ENCODE data around the gene SPTB.

SPTB gene

DNA sequence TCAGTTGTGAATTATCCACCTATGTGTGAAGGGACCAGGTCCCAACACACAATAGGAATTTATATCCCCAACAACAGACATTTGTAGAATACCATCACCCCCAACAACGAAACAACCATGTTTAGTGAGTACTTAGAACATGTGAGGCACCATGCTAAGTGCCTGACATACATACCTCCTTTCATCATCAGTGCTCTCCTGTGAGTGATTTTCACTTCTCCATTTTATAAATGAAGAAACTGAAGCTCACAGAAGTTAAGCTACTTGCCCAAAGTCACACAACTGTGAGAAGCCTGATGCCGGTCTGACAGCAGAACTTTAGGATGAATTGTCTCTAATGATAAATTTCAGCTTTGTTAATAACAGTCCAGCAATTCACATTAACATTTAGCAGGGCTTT is 35.4 kb downstream of the SPTB start (continued):
- TF ChIP-seq ZNF133 (tag by site-specific recombination; IDR thresholded peaks at IDR 0.05) (no peak), SCRT2 (tag by site-specific recombination; IDR thresholded peaks at IDR 0.05) (no peak), ZNF121 (tag by site-specific recombination; IDR thresholded peaks at IDR 0.05) (no peak), ZNF423 (tag by site-specific recombination; IDR thresholded peaks at IDR 0.05) (no peak), ZNF510 (tag by site-specific recombination; IDR thresholded peaks at IDR 0.05; ENCODE audit: insufficient replicate concordance) (no peak), ZNF664 (tag by site-specific recombination; IDR thresholded peaks at IDR 0.05) (no peak), SP2 (tag by site-specific recombination; IDR thresholded peaks at IDR 0.05) (no peak)
- TF ChIP-seq, protein P1, sequence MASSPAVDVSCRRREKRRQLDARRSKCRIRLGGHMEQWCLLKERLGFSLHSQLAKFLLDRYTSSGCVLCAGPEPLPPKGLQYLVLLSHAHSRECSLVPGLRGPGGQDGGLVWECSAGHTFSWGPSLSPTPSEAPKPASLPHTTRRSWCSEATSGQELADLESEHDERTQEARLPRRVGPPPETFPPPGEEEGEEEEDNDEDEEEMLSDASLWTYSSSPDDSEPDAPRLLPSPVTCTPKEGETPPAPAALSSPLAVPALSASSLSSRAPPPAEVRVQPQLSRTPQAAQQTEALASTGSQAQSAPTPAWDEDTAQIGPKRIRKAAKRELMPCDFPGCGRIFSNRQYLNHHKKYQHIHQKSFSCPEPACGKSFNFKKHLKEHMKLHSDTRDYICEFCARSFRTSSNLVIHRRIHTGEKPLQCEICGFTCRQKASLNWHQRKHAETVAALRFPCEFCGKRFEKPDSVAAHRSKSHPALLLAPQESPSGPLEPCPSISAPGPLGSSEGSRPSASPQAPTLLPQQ (tag by site-specific recombination; IDR thresholded peaks at IDR 0.05): no peak
- TF ChIP-seq, protein P2, sequence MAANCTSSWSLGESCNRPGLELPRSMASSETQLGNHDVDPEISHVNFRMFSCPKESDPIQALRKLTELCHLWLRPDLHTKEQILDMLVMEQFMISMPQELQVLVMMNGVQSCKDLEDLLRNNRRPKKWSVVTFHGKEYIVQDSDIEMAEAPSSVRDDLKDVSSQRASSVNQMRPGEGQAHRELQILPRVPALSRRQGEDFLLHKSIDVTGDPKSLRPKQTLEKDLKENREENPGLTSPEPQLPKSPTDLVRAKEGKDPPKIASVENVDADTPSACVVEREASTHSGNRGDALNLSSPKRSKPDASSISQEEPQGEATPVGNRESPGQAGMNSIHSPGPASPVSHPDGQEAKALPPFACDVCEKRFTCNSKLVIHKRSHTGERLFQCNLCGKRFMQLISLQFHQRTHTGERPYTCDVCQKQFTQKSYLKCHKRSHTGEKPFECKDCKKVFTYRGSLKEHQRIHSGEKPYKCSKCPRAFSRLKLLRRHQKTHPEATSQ (tag by site-specific recombination; IDR thresholded peaks at IDR 0.05): no peak
- TF ChIP-seq, protein P3, sequence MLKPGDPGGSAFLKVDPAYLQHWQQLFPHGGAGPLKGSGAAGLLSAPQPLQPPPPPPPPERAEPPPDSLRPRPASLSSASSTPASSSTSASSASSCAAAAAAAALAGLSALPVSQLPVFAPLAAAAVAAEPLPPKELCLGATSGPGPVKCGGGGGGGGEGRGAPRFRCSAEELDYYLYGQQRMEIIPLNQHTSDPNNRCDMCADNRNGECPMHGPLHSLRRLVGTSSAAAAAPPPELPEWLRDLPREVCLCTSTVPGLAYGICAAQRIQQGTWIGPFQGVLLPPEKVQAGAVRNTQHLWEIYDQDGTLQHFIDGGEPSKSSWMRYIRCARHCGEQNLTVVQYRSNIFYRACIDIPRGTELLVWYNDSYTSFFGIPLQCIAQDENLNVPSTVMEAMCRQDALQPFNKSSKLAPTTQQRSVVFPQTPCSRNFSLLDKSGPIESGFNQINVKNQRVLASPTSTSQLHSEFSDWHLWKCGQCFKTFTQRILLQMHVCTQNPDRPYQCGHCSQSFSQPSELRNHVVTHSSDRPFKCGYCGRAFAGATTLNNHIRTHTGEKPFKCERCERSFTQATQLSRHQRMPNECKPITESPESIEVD (tag by site-specific recombination; IDR thresholded peaks at IDR 0.05): no peak
- TF ChIP-seq, protein P4, sequence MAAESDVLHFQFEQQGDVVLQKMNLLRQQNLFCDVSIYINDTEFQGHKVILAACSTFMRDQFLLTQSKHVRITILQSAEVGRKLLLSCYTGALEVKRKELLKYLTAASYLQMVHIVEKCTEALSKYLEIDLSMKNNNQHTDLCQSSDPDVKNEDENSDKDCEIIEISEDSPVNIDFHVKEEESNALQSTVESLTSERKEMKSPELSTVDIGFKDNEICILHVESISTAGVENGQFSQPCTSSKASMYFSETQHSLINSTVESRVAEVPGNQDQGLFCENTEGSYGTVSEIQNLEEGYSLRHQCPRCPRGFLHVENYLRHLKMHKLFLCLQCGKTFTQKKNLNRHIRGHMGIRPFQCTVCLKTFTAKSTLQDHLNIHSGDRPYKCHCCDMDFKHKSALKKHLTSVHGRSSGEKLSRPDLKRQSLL (tag by site-specific recombination; IDR thresholded peaks at IDR 0.05): no peak

DNA sequence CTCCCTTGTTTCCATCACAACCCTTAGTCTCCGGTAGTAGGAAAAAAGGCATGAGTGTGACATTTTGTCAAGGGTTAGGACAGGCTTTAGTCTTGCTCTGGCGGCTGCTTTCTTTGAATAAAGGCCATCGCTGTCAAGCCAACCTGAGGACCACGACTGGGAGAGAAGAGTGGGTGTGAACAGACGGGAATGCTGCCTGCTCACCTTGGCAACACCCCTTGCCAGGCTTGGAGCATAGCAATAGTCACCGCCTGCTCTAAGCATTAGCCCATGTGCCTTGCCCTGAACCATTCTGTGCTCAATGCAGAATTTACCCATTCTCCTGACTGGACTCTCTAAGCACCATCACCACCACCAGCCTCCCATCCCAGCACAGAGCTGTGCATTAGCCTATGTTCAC is 36.2 kb downstream of the SPTB start:
- H3K36me3 ChIP-seq (ENCODE audit: control insufficient read depth in 2 of 2, insufficient read depth in 1 of 2, low read length in 2 of 2): no peaks in the 10 kb centered on the region
- H3K4me3 ChIP-seq (ENCODE audit: low read depth, low read length): no peak overlapping the region
- TF ChIP-seq ZNF133 (tag by site-specific recombination; IDR thresholded peaks at IDR 0.05) (no peak), TCF7L2 (IDR thresholded peaks at IDR 0.05; ENCODE audit: borderline replicate concordance, low read depth, low read length) (no peak), ZFHX2 (tag by site-specific recombination; conservative IDR thresholded peaks at IDR 0.05) (no peak), ZNF404 (tag by site-specific recombination; IDR thresholded peaks at IDR 0.05) (no peak), MYNN (tag by site-specific recombination; IDR thresholded peaks at IDR 0.05; ENCODE audit: borderline replicate concordance) (no peak), GLI2 (tag by site-specific recombination; IDR thresholded peaks at IDR 0.05; ENCODE audit: borderline replicate concordance, low read depth) (no peak), ZFP41 (tag by site-specific recombination; IDR thresholded peaks at IDR 0.05; ENCODE audit: borderline replicate concordance) (no peak), ZBTB1 (tag by site-specific recombination; IDR thresholded peaks at IDR 0.05) (no peak), SALL2 (tag by site-specific recombination; IDR thresholded peaks at IDR 0.05; ENCODE audit: borderline replicate concordance) (no peak), ZNF600 (tag by site-specific recombination; IDR thresholded peaks at IDR 0.05) (no peak), ZNF140 (tag by site-specific recombination; IDR thresholded peaks at IDR 0.05) (no peak), ZBTB21 (tag by site-specific recombination; IDR thresholded peaks at IDR 0.05) (no peak), ZNF544 (tag by site-specific recombination; IDR thresholded peaks at IDR 0.05) (no peak), FEZF1 (tag by site-specific recombination; IDR thresholded peaks at IDR 0.05) (no peak), ZNF211 (tag by site-specific recombination; IDR thresholded peaks at IDR 0.05; ENCODE audit: low read depth) (no peak), ZNF571 (tag by site-specific recombination; IDR thresholded peaks at IDR 0.05) (no peak), ZNF830 (tag by site-specific recombination; IDR thresholded peaks at IDR 0.05; ENCODE audit: low read depth) (no peak), ZNF658 (tag by site-specific recombination; IDR thresholded peaks at IDR 0.05) (no peak)
- TF ChIP-seq, protein P5, sequence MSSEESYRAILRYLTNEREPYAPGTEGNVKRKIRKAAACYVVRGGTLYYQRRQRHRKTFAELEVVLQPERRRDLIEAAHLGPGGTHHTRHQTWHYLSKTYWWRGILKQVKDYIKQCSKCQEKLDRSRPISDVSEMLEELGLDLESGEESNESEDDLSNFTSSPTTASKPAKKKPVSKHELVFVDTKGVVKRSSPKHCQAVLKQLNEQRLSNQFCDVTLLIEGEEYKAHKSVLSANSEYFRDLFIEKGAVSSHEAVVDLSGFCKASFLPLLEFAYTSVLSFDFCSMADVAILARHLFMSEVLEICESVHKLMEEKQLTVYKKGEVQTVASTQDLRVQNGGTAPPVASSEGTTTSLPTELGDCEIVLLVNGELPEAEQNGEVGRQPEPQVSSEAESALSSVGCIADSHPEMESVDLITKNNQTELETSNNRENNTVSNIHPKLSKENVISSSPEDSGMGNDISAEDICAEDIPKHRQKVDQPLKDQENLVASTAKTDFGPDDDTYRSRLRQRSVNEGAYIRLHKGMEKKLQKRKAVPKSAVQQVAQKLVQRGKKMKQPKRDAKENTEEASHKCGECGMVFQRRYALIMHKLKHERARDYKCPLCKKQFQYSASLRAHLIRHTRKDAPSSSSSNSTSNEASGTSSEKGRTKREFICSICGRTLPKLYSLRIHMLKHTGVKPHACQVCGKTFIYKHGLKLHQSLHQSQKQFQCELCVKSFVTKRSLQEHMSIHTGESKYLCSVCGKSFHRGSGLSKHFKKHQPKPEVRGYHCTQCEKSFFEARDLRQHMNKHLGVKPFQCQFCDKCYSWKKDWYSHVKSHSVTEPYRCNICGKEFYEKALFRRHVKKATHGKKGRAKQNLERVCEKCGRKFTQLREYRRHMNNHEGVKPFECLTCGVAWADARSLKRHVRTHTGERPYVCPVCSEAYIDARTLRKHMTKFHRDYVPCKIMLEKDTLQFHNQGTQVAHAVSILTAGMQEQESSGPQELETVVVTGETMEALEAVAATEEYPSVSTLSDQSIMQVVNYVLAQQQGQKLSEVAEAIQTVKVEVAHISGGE (tag by site-specific recombination; conservative IDR thresholded peaks at IDR 0.05; ENCODE audit: low read depth): no peak
- no peaks in the 10 kb centered on the region for H3K4me1 ChIP-seq (ENCODE audit: control insufficient read depth, insufficient read depth, low read length)
- ChIA-PET CTCF (interaction anchor here (1.8 kb wide), 1 partner anchor 19 kb away, joined by 5 read pairs; no protein-coding TSS in a partner anchor), POLR2A (no interaction called here)
- H3K27ac ChIP-seq (ENCODE audit: extremely low read depth, low read depth, low read length): no peak overlapping the region
- no peaks in the 10 kb centered on the region for H3K9me3 ChIP-seq (ENCODE audit: control insufficient read depth, insufficient read depth, low read depth, low read length)

Measured in HEK293 (cell line).